ENCODE data around the gene TMEM217. TPM values are rescaled to one million over a fixed set of nuclear protein-coding genes. Genes with fewer than 3 reads are reported as not detected.

Gene TMEM217
- total RNA-seq, 1 donor from 2014 or later: not detected

DNA sequence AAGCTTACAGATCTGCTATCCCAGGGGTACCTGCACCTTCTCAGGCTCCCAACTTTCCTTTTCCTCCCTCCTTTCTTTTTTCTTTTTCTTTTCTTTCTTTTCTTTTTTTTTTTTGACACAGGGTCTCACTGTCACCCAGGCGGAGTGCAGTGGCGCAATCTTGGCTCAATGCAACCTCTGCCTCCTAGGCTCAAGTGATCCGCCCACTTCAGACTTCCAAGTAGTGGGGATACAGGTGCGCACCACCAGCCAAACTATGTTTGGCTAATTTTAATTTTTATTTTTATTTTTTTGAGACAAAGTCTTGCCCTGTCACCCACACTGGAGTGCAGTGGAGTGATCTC, 52.0 kb downstream of the TMEM217 start:
- no peak overlapping the region for H3K4me3 ChIP-seq
- intact Hi-C loops (cut with DNase I): no loop called here
- H3K9me3 ChIP-seq: no peaks in the 10 kb centered on the region
- no peak for DNase-seq (ENCODE audit: extremely low spot score in 2 of 2)
- no peaks in the 10 kb centered on the region for H3K27me3 ChIP-seq
- no peak for TF ChIP-seq POLR2A (IDR thresholded peaks at IDR 0.05)
- TF ChIP-seq POLR2AphosphoS5 (IDR thresholded peaks at IDR 0.05; ENCODE audit: insufficient read depth in 1 of 2, low read depth in 1 of 2): no peak
- TF ChIP-seq, protein P1, sequence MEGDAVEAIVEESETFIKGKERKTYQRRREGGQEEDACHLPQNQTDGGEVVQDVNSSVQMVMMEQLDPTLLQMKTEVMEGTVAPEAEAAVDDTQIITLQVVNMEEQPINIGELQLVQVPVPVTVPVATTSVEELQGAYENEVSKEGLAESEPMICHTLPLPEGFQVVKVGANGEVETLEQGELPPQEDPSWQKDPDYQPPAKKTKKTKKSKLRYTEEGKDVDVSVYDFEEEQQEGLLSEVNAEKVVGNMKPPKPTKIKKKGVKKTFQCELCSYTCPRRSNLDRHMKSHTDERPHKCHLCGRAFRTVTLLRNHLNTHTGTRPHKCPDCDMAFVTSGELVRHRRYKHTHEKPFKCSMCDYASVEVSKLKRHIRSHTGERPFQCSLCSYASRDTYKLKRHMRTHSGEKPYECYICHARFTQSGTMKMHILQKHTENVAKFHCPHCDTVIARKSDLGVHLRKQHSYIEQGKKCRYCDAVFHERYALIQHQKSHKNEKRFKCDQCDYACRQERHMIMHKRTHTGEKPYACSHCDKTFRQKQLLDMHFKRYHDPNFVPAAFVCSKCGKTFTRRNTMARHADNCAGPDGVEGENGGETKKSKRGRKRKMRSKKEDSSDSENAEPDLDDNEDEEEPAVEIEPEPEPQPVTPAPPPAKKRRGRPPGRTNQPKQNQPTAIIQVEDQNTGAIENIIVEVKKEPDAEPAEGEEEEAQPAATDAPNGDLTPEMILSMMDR (IDR thresholded peaks at IDR 0.05): no peak
- H3K27ac ChIP-seq: no peak overlapping the region
- peaks cover 6% of the 10 kb centered on the region for H3K4me1 ChIP-seq
- H3K36me3 ChIP-seq: no peaks in the 10 kb centered on the region

DNA sequence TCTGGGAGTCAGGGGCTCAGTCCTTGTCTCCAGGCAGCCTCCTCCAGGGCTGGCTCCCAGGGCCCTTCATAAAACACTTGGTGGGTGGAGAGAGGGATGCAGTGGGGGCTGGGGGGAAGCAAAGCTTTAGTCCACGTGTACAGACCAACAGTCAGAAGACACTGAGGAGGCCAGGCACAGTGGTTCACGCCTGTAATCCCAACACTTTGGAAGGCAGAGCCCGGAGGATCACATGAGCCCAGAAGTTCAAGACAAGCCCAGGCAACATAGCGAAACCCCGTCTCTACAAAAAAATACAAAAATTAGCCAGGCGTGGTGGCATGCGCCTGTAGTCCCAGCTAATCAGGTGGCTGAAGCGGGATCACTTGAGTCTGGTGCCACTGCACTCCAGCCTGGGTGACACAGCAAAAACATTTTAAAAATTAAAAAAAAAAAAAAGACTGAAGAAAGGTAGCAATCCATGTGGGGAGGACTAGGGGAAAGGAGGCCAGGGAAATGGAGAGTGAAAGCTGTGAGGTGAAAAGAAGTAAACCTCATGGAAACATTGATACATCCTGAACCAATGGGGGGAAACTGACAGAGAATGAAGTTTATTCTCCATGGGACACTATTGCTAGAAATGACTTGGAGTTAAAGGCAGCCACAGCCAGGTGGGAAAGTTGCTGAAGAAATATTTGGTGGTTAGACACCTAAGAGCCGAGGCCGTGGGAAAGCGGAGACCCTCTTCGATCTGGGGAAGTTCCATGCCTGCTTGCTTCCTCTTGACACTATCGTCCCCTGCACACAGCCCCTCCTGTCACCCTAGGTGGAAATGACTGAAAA, 52.6 kb downstream of the TMEM217 start:
- TF ChIP-seq POLR2AphosphoS5 (IDR thresholded peaks at IDR 0.05; ENCODE audit: insufficient read depth in 1 of 2, low read depth in 1 of 2) (no peak), POLR2A (IDR thresholded peaks at IDR 0.05) (no peak)
- TF ChIP-seq, protein P1 (IDR thresholded peaks at IDR 0.05): no peak
- Histone ChIP-seq H3K27me3 (no peaks in the 10 kb centered on the region), H3K4me1 (peaks cover 6% of the 10 kb centered on the region), H3K36me3 (no peaks in the 10 kb centered on the region), H3K4me3 (no peak overlapping the region), H3K9me3 (no peaks in the 10 kb centered on the region), H3K27ac (no peak overlapping the region)
- intact Hi-C loops (cut with DNase I): no loop called here
- DNase-seq (ENCODE audit: extremely low spot score in 2 of 2): no peak

DNA sequence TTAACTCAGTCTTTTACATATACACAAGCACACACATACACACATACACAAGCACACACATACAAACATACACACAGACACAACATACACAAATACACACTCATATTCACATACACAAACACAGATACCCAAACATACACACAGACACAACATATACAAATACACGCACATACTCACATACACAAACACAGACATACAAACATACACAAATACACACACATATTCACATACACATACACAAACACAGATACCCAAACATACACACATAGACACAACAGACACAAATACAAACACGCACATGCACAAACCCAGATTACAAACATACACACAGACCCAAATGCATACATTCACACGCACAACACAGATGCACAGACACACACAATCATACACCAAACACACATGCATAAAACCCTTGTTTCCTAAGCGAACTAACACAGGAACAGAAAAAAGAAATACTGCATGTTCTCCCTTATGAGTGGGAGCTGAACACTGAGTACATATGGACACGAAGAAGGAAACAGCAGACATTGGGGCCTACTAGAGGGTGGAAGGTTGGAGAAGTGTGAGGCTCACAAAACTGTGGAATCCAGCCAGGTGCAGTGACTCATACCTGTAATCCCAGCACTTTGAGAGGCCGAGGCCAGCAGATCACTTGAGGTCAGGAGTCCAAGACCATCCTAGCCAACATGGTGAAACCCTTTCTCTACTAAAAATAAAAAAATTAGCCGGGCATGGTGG, 53.8 kb downstream of the TMEM217 start:
- no peaks in the 10 kb centered on the region for H3K36me3 ChIP-seq
- TF ChIP-seq, protein P1 (IDR thresholded peaks at IDR 0.05): no peak
- TF ChIP-seq POLR2A (IDR thresholded peaks at IDR 0.05) (no peak), POLR2AphosphoS5 (IDR thresholded peaks at IDR 0.05; ENCODE audit: insufficient read depth in 1 of 2, low read depth in 1 of 2) (no peak)
- intact Hi-C loops (cut with DNase I): no loop called here
- H3K4me3 ChIP-seq: no peak overlapping the region
- H3K27me3 ChIP-seq: no peaks in the 10 kb centered on the region
- no peaks in the 10 kb centered on the region for H3K4me1 ChIP-seq
- H3K9me3 ChIP-seq: no peaks in the 10 kb centered on the region
- H3K27ac ChIP-seq: no peak overlapping the region
- DNase-seq (ENCODE audit: extremely low spot score in 2 of 2): no peak

DNA sequence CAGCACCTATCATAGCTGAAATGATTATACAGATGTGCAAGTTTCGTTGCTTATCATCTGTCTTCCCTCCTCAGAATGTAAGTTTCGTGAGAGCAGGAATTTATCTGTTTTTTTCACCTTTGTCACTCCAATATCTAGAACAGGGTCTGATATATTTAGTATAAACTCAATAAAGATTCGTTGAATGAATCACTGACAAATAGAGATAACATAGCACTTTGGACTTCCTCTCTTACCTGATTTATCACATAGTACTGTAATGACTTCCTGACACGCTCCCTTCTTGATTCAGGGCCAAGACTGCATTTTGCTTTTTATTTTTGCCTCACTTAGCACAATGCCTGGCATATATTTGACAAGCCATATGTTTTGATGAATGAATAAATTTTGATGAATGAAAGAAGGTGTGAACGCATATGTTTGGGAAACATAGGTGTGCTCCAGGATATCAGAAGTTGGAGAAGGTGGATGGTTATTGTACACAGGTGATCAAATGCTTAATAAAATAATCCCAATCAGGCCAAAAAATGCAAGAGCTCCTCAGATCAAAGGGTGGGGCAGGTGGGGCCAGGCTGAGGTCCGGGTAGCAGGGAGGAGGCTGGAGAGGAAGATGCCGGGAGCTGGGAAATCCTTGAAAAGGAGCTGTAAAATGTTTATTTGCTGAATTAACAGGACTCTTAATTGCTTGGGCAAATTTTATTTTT, 55.0 kb downstream of the TMEM217 start:
- Histone ChIP-seq H3K27ac (no peak overlapping the region), H3K4me1 (no peaks in the 10 kb centered on the region), H3K4me3 (no peak overlapping the region), H3K27me3 (no peaks in the 10 kb centered on the region), H3K9me3 (no peaks in the 10 kb centered on the region), H3K36me3 (no peaks in the 10 kb centered on the region)
- intact Hi-C loops (cut with DNase I): no loop called here
- no peak for DNase-seq (ENCODE audit: extremely low spot score in 2 of 2)
- TF ChIP-seq, protein P1 (IDR thresholded peaks at IDR 0.05): no peak
- TF ChIP-seq POLR2AphosphoS5 (IDR thresholded peaks at IDR 0.05; ENCODE audit: insufficient read depth in 1 of 2, low read depth in 1 of 2) (no peak), POLR2A (IDR thresholded peaks at IDR 0.05) (no peak)
